Colonic mucosa (tissue), 4 donors: ENCODE measurements around the gene MBOAT1. TPM values are rescaled to one million over a fixed set of nuclear protein-coding genes. Genes with fewer than 3 reads are reported as not detected.

Experiments
- DNase-seq: peaks from one replicate; pipeline ENCODE4 v3.0.0-alpha.2; 2020
- H3K27ac ChIP-seq: fragments of 200-600 bp; one replicate; pipeline ENCODE4 v1.8.0; 2021
- H3K27me3 ChIP-seq: fragments of 200-600 bp; one replicate; pipeline ENCODE4 v1.8.0; 2021
- H3K36me3 ChIP-seq: fragments of 200-600 bp; one replicate; pipeline ENCODE4 v1.8.0; 2021
- H3K4me1 ChIP-seq: fragments of 200-600 bp; one replicate; pipeline ENCODE4 v1.8.0; 2021; ENCODE audit warnings: mild to moderate bottlenecking
- H3K4me3 ChIP-seq: fragments of 200-600 bp; one replicate; pipeline ENCODE4 v1.8.0; 2021
- H3K9ac ChIP-seq, 2 donors: one replicate each; pipeline ENCODE4 v1.7.0; 2013; ENCODE audit warnings: control low read depth in 2 of 2, low read depth in 2 of 2, low read length in 2 of 2
- H3K9me3 ChIP-seq: fragments of 200-600 bp; one replicate; pipeline ENCODE4 v1.8.0; 2021
- intact Hi-C: fragments of 100-400 bp; cut with DNase I; formaldehyde crosslinking; loops from one replicate; pipeline ENCODE4 v1.14.1; 2022
- total RNA-seq, 2 donors: library from RNA; stranded (reverse); fragmentation: NEBNext Ultra II Directional in 1 of 2; extraction: Animal tissue kit (Norgen Biotek cat#: 25700) in 1 of 2; gene quantifications; one replicate each; pipeline ENCODE4 v1.2.1, GENCODE V29; 2021
- TF ChIP-seq, protein P1 (sequence below): fragments of 200-600 bp; IDR thresholded peaks from one replicate; pipeline ENCODE4 v1.8.0; 2022; ENCODE audit warnings: antibody characterized with exemption, mild to moderate bottlenecking
- donor health status: healthy.
- donor health status: DM: no; HTN: no; CAD: no.
- donor health status: DM: no; HTN: no; CAD: no.

MBOAT1 gene
- total RNA-seq, 2 donors from 2014 or later, result 45.7 to 54.1 TPM

DNA sequence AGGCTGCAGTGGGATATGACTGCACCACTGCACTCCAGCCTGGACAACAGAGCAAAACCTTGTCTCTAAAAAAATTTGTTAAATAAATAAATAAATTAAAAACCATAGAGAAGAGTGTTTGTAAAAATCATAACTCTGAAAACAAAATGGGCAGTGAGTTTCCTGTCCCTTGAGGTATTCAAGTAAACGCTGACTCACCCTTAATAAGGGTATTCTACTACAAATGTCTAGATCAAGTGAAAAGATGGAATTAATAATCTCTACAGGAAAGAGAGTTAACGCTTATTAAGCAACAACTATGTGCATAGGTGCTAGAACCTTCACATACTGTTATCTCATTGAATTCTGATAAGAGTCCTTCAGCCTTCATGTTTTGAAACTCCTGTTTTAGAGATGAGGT lies 19.9 kb upstream of the MBOAT1 start:
- Histone ChIP-seq H3K9ac (no peak overlapping the region), H3K36me3 (no peaks in the 10 kb centered on the region), H3K4me3 (no peak overlapping the region), H3K27ac (no peak overlapping the region), H3K27me3 (no peaks in the 10 kb centered on the region), H3K4me1 (no peaks in the 10 kb centered on the region), H3K9me3 (no peaks in the 10 kb centered on the region)
- intact Hi-C loops, result no loop called here
- TF ChIP-seq, protein P1, sequence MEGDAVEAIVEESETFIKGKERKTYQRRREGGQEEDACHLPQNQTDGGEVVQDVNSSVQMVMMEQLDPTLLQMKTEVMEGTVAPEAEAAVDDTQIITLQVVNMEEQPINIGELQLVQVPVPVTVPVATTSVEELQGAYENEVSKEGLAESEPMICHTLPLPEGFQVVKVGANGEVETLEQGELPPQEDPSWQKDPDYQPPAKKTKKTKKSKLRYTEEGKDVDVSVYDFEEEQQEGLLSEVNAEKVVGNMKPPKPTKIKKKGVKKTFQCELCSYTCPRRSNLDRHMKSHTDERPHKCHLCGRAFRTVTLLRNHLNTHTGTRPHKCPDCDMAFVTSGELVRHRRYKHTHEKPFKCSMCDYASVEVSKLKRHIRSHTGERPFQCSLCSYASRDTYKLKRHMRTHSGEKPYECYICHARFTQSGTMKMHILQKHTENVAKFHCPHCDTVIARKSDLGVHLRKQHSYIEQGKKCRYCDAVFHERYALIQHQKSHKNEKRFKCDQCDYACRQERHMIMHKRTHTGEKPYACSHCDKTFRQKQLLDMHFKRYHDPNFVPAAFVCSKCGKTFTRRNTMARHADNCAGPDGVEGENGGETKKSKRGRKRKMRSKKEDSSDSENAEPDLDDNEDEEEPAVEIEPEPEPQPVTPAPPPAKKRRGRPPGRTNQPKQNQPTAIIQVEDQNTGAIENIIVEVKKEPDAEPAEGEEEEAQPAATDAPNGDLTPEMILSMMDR, result no peak
- DNase-seq, result no peak

GRCh38 chr6:20230401-20231119 lies 18.3 kb upstream of the MBOAT1 start:
- Histone ChIP-seq H3K4me1 (no peaks in the 10 kb centered on the region), H3K27ac (no peak overlapping the region), H3K9ac (no peak overlapping the region), H3K4me3 (no peak overlapping the region), H3K36me3 (no peaks in the 10 kb centered on the region), H3K9me3 (no peaks in the 10 kb centered on the region), H3K27me3 (no peaks in the 10 kb centered on the region)
- intact Hi-C loops, result no loop called here
- TF ChIP-seq, protein P1, result no peak
- no peak for DNase-seq

DNA sequence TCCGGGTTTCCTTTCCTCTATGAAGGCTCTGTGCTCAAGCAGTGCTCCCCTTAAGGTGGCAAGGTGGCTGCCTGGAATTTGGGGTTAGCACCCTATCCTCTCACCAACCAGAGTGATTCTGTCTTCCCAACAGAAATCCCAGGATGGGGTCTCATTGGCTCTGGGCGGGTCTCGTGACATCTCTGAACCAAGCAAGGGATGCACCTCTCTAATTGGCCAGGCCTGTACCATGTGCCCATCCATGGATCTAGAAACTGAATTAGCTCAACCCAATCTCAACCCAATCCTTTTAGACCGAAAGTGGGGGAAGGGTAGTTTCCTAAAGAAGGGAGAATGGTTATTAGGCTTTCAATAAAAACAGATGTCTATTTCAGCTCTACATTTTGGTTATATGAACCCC lies 17.6 kb upstream of the MBOAT1 start:
- H3K4me1 ChIP-seq, result no peaks in the 10 kb centered on the region
- no peaks in the 10 kb centered on the region for H3K36me3 ChIP-seq
- no peak overlapping the region for H3K27ac ChIP-seq
- H3K9me3 ChIP-seq, result no peaks in the 10 kb centered on the region
- no peak overlapping the region for H3K4me3 ChIP-seq
- DNase-seq, result no peak
- H3K27me3 ChIP-seq, result no peaks in the 10 kb centered on the region
- intact Hi-C loops, result no loop called here
- no peak overlapping the region for H3K9ac ChIP-seq
- TF ChIP-seq, protein P1, result no peak

- Histone ChIP-seq H3K9ac (no peak overlapping the region), H3K4me3 (no peak overlapping the region), H3K27me3 (no peaks in the 10 kb centered on the region), H3K9me3 (no peaks in the 10 kb centered on the region), H3K36me3 (no peaks in the 10 kb centered on the region), H3K27ac (no peak overlapping the region), H3K4me1 (no peaks in the 10 kb centered on the region)
- TF ChIP-seq, protein P1, result no peak
- intact Hi-C loops, result no loop called here
- DNase-seq, result no peak
Measured at GRCh38 chr6:20227350-20227749, 15.1 kb upstream of the MBOAT1 start.

DNA sequence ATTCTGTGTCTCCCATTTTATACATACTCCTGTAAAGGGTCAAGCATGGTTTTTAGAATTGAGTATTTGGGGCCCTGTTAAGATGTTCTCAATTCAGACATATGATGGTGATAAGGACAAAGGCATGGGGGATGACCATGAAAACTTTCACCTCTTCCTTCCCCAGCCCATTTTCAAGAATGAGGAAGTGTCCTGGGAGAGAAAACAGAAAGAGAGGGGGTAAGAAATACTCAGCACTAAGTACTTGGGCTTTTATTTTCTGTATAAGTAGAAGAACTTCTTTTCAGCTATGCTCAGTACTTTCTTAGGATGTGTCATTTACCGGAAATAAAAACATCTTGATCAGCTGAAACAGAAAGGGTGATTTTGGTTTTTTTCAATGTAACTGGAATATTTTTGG lies 10.9 kb upstream of the MBOAT1 start:
- H3K27me3 ChIP-seq, result no peaks in the 10 kb centered on the region
- no peak overlapping the region for H3K9ac ChIP-seq
- no peak overlapping the region for H3K27ac ChIP-seq

More for the DNA sequence above, 10.9 kb upstream of the MBOAT1 start:
- no peak for DNase-seq
- Histone ChIP-seq H3K36me3 (no peaks in the 10 kb centered on the region), H3K4me1 (no peaks in the 10 kb centered on the region), H3K9me3 (no peaks in the 10 kb centered on the region), H3K4me3 (no peak overlapping the region)
- intact Hi-C loops, result no loop called here
- TF ChIP-seq, protein P1, result no peak
